ENCODE data around the gene CCDC117.

- no peak for TF ChIP-seq CTCF (IDR thresholded peaks at IDR 0.05)
- no peak for TF ChIP-seq POLR2A (IDR thresholded peaks at IDR 0.05)
- TF ChIP-seq POLR2AphosphoS5 (IDR thresholded peaks at IDR 0.05) = no peak
- TF ChIP-seq EP300 (IDR thresholded peaks at IDR 0.05) = no peak
These were observed 18.6 kb downstream of the CCDC117 start for GRCh38 chr22:28791124-28791523.
